ENCODE measurements around the gene TAF1. TPM values are rescaled to one million over a fixed set of nuclear protein-coding genes. Genes with fewer than 3 reads are reported as not detected.
"Not testable (repeated sequence)": the region's sequence is repeated elsewhere in the genome, so short reads cannot be mapped to it uniquely, and the experiment has no call there.

The TAF1 gene
- polyA plus RNA-seq, 1 donor from 2014 or later, result 10.1 TPM

DNA sequence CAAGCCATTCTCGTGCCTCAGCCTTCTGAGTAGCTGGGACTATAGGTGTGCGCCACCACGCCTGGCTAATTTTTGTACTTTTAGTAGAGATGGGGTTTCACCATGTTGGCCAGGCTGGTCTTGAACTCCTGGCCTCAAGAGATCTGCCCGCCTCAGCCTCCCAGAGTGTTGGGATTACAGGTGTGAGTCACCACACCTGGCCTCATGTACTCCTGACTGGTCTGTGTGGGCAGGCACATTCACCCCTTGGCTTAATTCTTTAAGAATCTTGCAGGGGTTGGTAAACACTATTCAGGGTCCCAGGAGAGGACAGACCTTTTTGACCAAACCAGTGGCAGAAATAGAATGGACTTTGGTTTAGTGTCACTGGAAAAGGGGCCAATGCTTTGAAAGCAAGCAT is 25.6 kb downstream of the TAF1 start:
- H3K9me3 Mint-ChIP-seq, H3K27ac Mint-ChIP-seq, H3K27me3 Mint-ChIP-seq, H3K4me1 Mint-ChIP-seq, H3K36me3 Mint-ChIP-seq, H3K4me3 Mint-ChIP-seq: not testable (repeated sequence)

DNA sequence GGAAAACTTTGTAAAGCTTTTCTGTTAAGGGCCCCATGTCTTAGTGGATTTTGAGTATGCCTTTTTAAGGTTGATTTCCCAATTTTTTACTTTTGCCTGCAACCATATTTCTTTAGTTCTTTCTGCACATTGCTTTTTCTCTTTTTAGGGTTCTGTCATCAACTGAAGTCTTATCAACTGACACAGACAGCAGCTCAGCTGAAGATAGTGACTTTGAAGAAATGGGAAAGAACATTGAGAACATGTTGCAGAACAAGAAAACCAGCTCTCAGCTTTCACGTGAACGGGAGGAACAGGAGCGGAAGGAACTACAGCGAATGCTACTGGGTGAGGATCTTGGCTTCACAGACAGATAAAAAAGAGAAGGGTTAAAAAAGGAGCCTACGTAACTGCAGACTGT is 27.8 kb downstream of the TAF1 start:
- no peak overlapping the region for H3K27ac Mint-ChIP-seq
- H3K9me3 Mint-ChIP-seq, result no peaks in the 10 kb centered on the region
- H3K4me1 Mint-ChIP-seq, result no peaks in the 10 kb centered on the region
- no peaks in the 10 kb centered on the region for H3K27me3 Mint-ChIP-seq
- H3K36me3 Mint-ChIP-seq, result peaks cover 1% of the 10 kb centered on the region
- H3K4me3 Mint-ChIP-seq, result no peak overlapping the region

DNA sequence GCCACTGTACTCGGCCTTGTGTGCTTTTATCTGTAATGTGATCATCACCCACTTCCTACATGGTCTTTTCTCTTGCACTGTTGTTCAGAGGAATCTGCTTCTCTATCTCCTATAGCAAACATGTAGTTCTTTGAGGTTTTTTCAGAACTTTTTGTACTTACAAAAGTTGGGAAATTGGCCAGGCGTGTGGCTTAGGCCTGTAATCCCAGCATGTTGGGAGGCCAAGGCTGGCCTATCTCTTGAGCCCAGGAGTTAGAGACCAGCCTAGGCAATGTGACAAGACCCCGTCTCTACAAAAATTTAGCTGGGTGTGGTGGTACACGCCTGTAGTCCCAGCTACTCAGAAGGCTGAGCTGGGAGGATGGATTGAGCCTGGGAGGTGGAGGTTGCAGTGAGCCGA is 30.4 kb downstream of the TAF1 start:
- H3K36me3 Mint-ChIP-seq, result peaks cover 1% of the 10 kb centered on the region
- no peak overlapping the region for H3K4me3 Mint-ChIP-seq
- no peaks in the 10 kb centered on the region for H3K9me3 Mint-ChIP-seq
- H3K27me3 Mint-ChIP-seq, result no peaks in the 10 kb centered on the region
- H3K4me1 Mint-ChIP-seq, result no peaks in the 10 kb centered on the region
- H3K27ac Mint-ChIP-seq, result no peak overlapping the region

DNA sequence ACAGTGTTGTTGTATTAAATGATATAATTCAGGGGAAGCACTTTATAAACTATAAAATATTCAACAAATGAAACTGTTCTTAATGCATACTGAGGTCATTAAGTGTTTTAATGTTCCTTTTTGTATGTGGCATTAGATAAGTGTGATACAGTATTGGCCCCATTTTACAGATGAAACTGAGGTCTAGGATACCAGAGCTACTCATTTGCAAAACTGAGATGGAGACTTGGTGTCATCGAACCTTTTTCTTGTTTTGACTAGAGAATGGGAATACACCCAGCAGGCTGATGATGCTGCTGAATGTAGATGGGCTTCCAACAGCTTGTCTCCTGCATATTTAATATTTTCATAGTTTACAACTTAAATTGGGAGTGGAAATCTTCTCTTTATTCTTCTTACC is 34.6 kb downstream of the TAF1 start:
- no peak overlapping the region for H3K4me3 Mint-ChIP-seq
- H3K27ac Mint-ChIP-seq, result no peak overlapping the region
- no peaks in the 10 kb centered on the region for H3K9me3 Mint-ChIP-seq
- H3K4me1 Mint-ChIP-seq, result no peaks in the 10 kb centered on the region
- peaks cover 1% of the 10 kb centered on the region for H3K36me3 Mint-ChIP-seq
- H3K27me3 Mint-ChIP-seq, result no peaks in the 10 kb centered on the region

DNA sequence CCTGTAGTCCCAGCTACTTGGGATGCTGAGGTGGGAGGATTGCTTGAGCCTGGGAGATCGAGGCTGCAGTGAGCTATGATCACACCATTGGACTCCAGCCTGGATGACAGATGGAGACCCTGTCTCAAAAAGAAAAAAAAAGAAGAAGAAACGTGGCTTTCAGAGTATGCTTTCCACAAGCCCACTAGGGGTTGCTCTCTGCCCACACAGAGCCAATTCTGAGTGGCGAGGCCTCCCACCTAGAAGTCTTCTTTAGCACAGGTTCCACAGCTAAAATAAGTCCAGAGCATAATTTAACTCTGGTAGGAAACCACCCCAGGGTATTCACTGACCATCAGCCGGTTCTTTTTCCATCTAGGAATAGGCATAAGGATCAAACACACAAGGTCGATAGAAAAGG is 50.1 kb downstream of the TAF1 start:
- H3K27me3 Mint-ChIP-seq, H3K4me1 Mint-ChIP-seq, H3K27ac Mint-ChIP-seq, H3K36me3 Mint-ChIP-seq, H3K4me3 Mint-ChIP-seq, H3K9me3 Mint-ChIP-seq: not testable (repeated sequence)

DNA sequence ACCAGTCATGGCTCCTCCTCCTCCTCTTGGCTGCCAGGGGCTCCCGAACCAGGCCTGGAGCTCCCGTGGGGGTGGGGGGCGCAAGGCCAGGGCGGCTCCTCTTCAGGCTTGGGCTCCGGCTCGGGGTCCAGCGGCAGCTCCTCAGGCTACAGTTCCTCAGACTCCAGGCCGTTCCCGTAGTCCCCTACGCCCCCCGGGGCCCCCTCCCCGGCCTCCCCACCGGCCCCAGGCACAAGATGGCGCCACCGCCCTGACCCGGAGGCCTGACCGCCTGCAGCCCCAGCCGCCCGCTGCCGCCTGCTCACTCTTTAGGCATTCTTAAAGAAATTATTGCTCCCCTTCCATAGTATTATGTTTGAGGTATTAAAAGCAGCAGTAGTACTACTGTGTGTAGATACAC is 54.5 kb downstream of the TAF1 start:
- no peaks in the 10 kb centered on the region for H3K9me3 Mint-ChIP-seq
- H3K27ac Mint-ChIP-seq, result no peak overlapping the region
- no peak overlapping the region for H3K4me3 Mint-ChIP-seq
- peaks cover 0 to 1% (median 0%) of the 10 kb centered on the region in 3 donors for H3K4me1 Mint-ChIP-seq
- H3K36me3 Mint-ChIP-seq, result peaks cover 2% of the 10 kb centered on the region
- H3K27me3 Mint-ChIP-seq, result no peaks in the 10 kb centered on the region

DNA sequence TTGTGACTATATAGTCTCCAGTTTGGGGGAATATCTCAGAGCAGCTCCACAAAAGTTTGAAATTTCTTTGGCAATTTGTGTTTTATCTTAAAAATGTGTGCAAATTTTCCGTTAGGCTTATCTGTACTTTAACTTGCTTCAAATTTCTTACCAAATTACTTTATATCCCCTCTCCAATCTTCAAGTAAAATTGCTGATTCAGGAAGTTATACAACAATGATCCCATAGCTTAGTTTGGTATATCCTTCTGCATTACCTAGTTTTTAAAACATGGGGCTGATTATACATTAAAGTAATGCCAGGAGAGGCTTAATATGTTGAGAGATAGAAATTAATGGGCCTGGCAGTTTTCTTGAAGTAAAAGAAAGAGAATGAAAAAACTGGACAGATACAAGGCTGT is 66.6 kb downstream of the TAF1 start:
- Mint-ChIP-seq H3K36me3 (peaks cover 7% of the 10 kb centered on the region), H3K4me1 (no peaks in the 10 kb centered on the region), H3K27me3 (no peaks in the 10 kb centered on the region), H3K27ac (no peak overlapping the region), H3K9me3 (no peaks in the 10 kb centered on the region), H3K4me3 (no peak overlapping the region)

DNA sequence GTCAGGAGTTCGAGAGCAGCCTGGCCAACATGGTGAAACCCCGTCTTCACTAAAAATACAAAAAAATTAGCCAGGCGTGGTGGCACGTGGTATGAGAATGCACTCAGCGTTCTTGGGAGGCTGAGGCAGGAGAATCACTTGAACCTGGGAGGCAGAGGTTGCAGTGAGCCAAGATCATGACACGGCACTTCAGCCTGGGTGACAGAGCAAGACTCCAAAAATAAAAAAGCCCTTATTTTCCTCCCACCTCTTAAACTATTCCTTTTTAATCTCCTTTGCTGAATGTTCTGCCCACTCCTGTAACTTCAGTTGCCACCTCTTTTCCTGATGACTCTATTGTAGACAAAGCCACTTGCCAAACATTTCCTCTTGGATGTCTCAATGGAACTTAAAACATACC is 72.6 kb downstream of the TAF1 start:
- peaks cover 0 to 2% (median 1%) of the 10 kb centered on the region in 3 donors for H3K9me3 Mint-ChIP-seq
- no peak overlapping the region for H3K4me3 Mint-ChIP-seq
- peaks cover 4% of the 10 kb centered on the region for H3K36me3 Mint-ChIP-seq
- H3K4me1 Mint-ChIP-seq, result peaks cover 0 to 8% (median 5%) of the 10 kb centered on the region in 3 donors
- peak overlapping the region in 1 of 3 donors; percentile 6 for H3K27ac Mint-ChIP-seq
- H3K27me3 Mint-ChIP-seq, result no peaks in the 10 kb centered on the region

DNA sequence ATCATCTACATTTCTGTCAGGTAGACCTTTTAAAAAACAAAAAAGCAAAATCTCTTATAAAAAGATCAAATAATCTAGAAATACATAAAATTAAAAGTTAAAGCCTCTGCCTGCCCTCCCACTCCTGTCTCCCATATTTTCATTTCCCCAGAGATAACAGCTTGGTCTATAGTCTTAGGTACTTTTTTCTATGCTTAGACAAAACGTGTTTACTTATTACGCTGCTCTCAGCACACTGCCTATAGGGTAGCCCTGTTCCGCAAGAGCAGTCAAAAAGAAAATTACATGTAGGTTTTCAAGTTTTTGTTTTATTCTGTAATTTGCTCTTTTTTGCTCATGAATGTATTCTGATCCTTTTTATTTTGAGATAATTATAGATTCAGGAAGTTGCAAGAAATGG is 73.3 kb downstream of the TAF1 start:
- H3K9me3 Mint-ChIP-seq, result peaks cover 0 to 2% (median 1%) of the 10 kb centered on the region in 3 donors
- no peak overlapping the region for H3K27ac Mint-ChIP-seq
- H3K4me1 Mint-ChIP-seq, result peaks cover 0 to 8% (median 5%) of the 10 kb centered on the region in 3 donors
- H3K4me3 Mint-ChIP-seq, result no peak overlapping the region
- peaks cover 2% of the 10 kb centered on the region for H3K36me3 Mint-ChIP-seq
- no peaks in the 10 kb centered on the region for H3K27me3 Mint-ChIP-seq

DNA sequence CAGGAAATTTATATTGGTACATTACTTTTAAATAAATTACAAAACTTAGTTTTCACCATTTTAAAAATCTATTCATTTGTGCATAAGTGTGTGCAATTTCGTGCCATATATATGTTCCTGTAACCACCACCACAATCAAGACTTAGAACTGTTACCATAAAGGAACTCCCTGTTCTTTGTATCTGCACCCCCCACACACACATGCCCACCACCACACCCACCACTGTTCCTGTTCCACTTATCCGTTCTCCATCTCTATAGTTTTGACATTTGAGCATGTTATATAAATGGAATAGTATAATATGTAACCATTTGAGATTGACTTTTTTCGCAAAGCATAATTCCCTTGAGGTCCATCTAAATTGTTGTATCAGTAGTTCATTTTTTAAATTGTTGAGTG is 73.7 kb downstream of the TAF1 start:
- Mint-ChIP-seq H3K9me3 (peaks cover 0 to 2% (median 1%) of the 10 kb centered on the region in 3 donors), H3K27ac (no peak overlapping the region), H3K27me3 (no peaks in the 10 kb centered on the region), H3K4me3 (peak overlapping the region in 1 of 4 donors; percentile 4), H3K36me3 (peaks cover 2% of the 10 kb centered on the region), H3K4me1 (peaks cover 0 to 8% (median 5%) of the 10 kb centered on the region in 3 donors)

DNA sequence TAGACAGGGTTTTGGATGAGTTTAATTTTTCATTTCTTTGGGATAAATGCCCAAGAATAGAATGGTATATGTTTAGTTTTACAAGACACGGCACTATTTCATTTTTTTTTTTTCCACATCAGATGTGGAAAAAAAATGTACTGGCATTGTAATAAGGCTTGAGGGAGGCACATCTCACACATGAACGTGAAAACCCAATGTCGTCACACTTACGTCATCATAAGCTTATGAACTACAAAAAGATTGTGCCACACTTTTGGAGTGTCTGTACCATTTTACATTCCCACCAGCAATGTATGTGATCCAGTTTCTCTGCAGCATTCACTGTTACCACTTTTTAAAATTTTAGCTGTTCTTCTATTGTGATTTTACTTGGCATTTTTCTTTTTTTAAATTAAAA is 74.2 kb downstream of the TAF1 start:
- H3K27me3 Mint-ChIP-seq, result no peaks in the 10 kb centered on the region
- H3K4me3 Mint-ChIP-seq, result no peak overlapping the region
- H3K36me3 Mint-ChIP-seq, result peaks cover 2% of the 10 kb centered on the region
- H3K27ac Mint-ChIP-seq, result no peak overlapping the region
- H3K9me3 Mint-ChIP-seq, result peaks cover 0 to 2% (median 1%) of the 10 kb centered on the region in 3 donors
- peaks cover 0 to 8% (median 5%) of the 10 kb centered on the region in 3 donors for H3K4me1 Mint-ChIP-seq

DNA sequence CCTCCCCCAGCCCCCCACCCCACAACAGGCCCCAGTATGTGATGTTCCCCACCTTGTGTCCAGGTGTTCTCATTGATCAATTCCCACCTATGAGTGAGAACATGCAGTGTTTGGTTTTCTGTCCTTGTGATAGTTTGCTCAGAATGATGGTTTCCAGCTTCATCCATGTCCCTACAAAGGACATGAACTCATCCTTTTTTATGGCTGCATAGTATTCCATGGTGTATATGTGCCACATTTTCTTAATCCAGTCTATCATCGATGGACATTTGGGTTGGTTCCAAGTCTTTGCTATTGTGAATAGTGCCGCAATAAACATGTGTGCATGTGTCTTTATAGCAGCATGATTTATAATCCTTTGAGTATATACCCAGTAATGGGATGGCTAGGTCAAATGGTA is 75.7 kb downstream of the TAF1 start:
- not testable (repeated sequence) for H3K4me1 Mint-ChIP-seq, H3K9me3 Mint-ChIP-seq, H3K36me3 Mint-ChIP-seq, H3K4me3 Mint-ChIP-seq, H3K27me3 Mint-ChIP-seq
- H3K27ac Mint-ChIP-seq, result peak overlapping the region in 1 of 3 donors; percentile 81

DNA sequence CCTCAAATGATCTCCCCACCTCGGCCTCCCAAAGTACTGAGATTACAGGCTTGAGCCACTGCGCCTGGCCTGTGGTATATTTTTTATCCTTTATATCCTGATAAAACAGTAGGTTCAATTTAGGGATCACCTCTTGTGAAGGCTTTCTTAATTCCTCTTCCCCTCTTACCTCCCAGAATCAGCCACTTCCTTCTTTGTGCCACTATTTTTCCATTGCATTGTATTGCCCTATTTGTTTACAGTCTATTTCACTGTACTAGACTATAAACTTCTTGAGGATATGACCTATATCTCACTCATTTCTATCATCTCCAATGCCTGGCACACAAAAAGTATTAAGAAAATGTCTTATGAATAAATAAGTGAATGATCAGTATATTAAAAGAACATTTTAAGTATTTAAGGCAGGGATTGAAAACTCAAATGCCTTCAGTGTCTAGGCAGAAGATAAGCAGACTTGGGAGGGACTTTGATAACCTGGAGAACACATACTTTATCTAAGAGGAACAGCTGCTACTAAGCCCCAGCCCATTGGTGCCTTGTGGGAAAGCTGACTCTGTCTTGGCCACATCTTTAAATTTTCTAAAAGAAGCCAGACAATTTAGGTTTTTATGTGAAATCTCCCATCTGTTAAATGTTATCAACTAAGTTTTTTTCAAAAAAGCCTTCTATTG is 84.4 kb downstream of the TAF1 start:
- H3K27me3 Mint-ChIP-seq, result no peaks in the 10 kb centered on the region

DNA sequence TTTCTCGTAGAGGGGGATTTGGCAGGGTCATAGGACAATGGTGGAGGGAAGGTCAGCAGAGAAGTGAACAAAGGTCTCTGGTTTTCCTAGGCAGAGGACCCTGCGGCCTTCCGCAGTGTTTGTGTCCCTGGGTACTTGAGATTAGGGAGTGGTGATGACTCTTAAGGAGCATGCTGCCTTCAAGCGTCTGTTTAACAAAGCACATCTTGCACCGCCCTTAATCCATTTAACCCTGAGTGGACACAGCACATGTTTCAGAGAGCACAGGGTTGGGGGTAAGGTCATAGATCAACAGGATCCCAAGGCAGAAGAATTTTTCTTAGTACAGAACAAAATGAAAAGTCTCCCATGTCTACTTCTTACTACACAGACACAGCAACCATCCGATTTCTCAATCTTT is 85.4 kb downstream of the TAF1 start:
- H3K27me3 Mint-ChIP-seq, H3K4me1 Mint-ChIP-seq, H3K9me3 Mint-ChIP-seq, H3K4me3 Mint-ChIP-seq, H3K36me3 Mint-ChIP-seq, H3K27ac Mint-ChIP-seq: not testable (repeated sequence)

More for the DNA sequence above, 84.4 kb downstream of the TAF1 start:
- H3K4me3 Mint-ChIP-seq, result no peak overlapping the region
- H3K36me3 Mint-ChIP-seq, result peaks cover 2% of the 10 kb centered on the region
- H3K9me3 Mint-ChIP-seq, result no peaks in the 10 kb centered on the region
- no peaks in the 10 kb centered on the region for H3K4me1 Mint-ChIP-seq
- peak overlapping the region in 1 of 3 donors; percentile 25 for H3K27ac Mint-ChIP-seq

DNA sequence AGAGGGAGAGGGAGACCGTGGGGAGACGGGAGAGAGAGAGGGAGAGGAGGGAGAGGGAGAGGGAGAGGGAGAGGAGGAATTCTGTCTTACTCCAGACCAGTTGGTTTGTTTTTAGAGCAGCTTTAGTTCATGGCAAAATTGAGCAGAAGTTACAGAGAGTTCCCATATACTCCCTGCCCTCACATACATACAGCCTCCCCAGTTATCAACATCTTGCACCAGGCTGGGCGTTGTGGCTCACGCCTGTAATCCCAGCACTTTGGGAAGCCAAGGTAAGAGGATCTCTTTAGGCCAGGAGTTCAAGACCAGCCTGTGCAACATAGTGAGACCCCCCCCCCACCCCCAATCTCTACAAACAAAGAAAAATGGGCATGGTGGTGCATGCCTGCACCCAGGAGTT is 86.9 kb downstream of the TAF1 start:
- Mint-ChIP-seq H3K36me3 (peaks cover 3% of the 10 kb centered on the region), H3K9me3 (no peaks in the 10 kb centered on the region), H3K27ac (no peak overlapping the region)

DNA sequence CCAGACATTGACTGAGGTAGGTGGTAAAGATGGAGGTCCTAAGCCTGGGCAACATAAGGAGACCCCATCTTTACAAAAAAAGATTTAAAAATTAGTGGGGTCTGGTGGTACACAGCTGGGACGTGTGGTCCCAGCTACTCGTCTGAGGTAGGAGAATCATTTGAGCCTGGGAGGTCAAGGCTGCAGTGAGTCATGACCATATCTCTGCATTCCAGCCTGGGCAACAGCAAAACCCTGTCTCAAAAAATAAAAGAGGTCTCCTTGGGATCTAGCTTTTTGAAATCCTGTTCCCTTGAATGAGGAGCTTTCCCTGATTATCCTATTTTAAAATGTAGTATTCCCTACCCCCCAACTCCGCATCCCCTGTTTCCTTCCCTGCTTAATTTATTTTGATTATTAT is 88.1 kb downstream of the TAF1 start:
- Mint-ChIP-seq H3K27me3 (no peaks in the 10 kb centered on the region), H3K9me3 (no peaks in the 10 kb centered on the region), H3K4me1 (no peaks in the 10 kb centered on the region), H3K4me3 (no peak overlapping the region), H3K27ac (no peak overlapping the region), H3K36me3 (peaks cover 3% of the 10 kb centered on the region)

More for the DNA sequence above, 86.9 kb downstream of the TAF1 start:
- no peaks in the 10 kb centered on the region for H3K4me1 Mint-ChIP-seq
- H3K27me3 Mint-ChIP-seq, result no peaks in the 10 kb centered on the region
- no peak overlapping the region for H3K4me3 Mint-ChIP-seq

Data from IgD-negative memory B cell (primary cell).